GM23248 (cell line): ENCODE data around the gene DHFR2.

ENCODE experiments used
- EZH2 ChIP-seq: fragments of 200-600 bp; sonication (generic); IDR thresholded peaks from 2 replicates; pipeline ENCODE4 v1.6.1; 2018; ENCODE audit warnings: antibody characterized with exemption, mild to moderate bottlenecking; ENCODE audit not compliant: insufficient read depth, poor library complexity, severe bottlenecking
- EZH2phosphoT487 ChIP-seq: fragments of 200-600 bp; sonication (generic); IDR thresholded peaks from 2 replicates; pipeline ENCODE4 v1.6.1; 2018; ENCODE audit warnings: antibody characterized with exemption, moderate library complexity, mild to moderate bottlenecking, low read depth; ENCODE audit not compliant: insufficient read depth

GRCh38 chr3:94050546-94050945 is 12.2 kb downstream of the DHFR2 start:
- TF ChIP-seq EZH2 (no peak), EZH2phosphoT487 (no peak)
